GM18520 (cell line): ENCODE results near the gene SPACDR.

Experiments
- ATAC-seq: cut with Tn5 transposase; IDR thresholded peaks from one replicate; pipeline ENCODE4 v1.9.1; 2021; ENCODE audit not compliant: unreplicated experiment

The SPACDR gene

DNA sequence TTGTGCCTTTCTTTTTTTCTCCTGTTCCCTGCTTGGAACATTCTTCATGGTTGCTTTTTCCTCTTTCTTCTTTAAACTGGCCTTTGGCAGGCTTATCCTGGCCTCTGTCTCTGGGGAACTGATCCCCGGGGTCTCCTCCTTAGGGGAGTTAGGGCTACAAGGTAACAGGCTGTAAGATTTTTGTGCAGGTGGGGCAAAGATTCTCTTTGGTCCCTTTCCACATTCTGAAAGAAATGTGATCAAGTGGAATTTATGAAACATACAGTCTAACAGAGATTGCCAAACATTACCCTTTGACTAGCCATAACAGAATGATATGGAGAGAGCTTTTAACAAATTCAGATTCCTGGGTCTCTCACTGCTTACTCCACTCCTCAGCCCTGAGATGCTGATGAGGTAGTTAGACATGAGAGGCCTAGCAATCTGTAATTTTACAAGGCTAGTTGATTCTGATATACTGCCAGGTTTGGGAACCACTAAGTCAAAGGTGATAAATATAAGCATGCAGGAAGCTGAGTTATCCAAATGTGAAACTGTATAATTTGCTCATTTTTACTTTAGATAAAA, 44.3 kb downstream of the SPACDR start:
- ATAC-seq = no peak

- ATAC-seq = no peak
Measured at GRCh38 chr7:100418930-100419659, 45.0 kb downstream of the SPACDR start.

- no peak for ATAC-seq
Measured at GRCh38 chr7:100415448-100415847, 48.6 kb downstream of the SPACDR start.

DNA sequence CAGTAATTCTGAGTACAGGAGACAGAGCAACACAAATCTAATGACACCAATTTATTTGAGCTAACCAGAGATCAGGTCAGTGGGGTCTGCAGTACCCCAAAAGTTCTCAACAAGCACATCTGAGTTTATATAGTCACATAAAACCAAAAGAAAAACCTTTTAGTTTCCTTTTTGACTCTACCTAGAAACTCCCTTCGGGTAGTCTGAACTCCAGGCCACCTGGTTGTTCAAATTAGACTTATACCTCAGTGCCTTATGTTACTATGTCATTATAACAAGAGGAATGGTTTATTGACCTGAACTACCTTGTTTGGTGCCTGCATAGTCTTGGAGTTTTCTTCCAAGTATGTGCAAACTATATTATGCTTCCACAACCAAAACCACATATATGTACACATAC, 50.2 kb downstream of the SPACDR start:
- no peak for ATAC-seq

- ATAC-seq = no peak
Measured at GRCh38 chr7:100413346-100413745, 50.7 kb downstream of the SPACDR start.

DNA sequence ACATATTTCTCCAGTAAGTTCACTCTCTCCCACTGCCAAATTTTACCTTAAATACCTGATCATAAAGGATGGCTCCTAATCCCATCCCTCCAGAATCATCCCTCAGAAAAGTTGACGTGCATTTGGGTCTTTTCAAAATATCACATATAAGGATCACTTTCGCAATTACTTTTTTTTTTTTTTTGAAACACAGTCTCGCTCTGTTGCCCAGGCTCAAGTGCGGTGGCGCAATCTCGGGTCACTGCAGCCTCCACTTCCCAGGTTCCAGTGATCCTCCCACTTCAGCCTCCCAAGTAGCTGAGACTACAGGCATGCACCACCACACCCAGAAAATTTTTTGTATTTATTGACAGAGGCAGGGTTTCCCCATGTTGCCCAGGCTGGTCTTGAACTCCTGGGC, 53.0 kb downstream of the SPACDR start:
- ATAC-seq = no peak

DNA sequence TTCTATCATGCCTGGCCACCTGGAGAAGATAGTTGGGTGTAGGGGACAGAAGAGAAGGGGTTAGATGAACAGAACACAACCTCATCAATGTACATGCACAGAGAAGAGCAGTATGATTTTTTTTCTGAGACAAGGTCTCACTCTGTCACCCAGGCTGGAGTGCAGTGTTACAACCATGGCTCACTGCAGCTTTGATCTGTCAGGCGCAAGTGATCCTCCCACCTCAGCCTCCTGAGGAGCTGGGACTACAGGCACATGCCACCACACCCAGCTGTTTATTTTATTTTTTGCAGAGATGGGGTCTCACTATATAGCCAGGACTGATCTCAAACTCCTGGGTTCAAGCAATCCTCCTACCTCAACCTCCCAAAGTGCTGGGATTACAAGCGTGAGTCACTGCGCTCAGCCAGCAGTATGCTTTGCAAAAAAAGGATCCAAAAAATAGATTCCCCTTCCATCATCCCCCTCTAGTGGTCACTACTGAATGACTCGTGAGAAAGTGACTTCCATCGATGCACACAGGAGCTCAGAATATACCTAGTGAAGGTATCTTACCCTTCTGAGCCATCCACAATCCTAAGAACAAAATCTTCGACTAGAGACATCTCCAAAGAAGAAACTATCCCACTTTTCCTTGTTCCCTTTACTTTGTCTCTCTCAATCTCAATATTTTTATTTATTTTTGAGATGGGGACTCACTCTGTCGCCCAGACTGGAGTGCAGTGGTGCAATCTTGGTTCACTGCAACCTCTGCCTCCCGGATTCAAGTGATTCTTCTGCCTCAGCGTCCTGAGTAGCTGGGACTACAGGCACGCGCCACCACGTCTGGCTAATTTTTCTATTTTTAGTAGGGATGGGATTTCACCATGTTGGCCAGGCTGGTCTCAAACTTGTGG, 56.5 kb downstream of the SPACDR start:
- peak; percentile 50 for ATAC-seq

GRCh38 chr7:100406767-100407166, 57.3 kb downstream of the SPACDR start:
- no peak for ATAC-seq
